ENCODE results near the gene TOX4.
A peak's percentile ranks its signal among the peaks of the same experiment; 100 is the strongest.

TOX4 gene

GRCh38 chr14:21476925-21477681, at the start of gene TOX4, which contains the start of gene RAB2B:
TSS of gene TOX4 (plus strand) at chr14:21477195. CDS start at chr14:21477279, 84 bp downstream.
TSS of gene RAB2B (minus strand) at chr14:21476959. CDS start at chr14:21476872, 87 bp downstream.
- TF ChIP-seq TAF1 (IDR thresholded peaks at IDR 0.05; ENCODE audit: low read depth), result peak; percentile 54
- no peak for TF ChIP-seq FOXM1 (IDR thresholded peaks at IDR 0.05; ENCODE audit: borderline replicate concordance, low read depth)
- TF ChIP-seq TEAD4 (IDR thresholded peaks at IDR 0.05), result no peak; the same call in 1 of the 2 replicates
- peak; percentile 12; the same call in 1 of the 2 replicates for TF ChIP-seq RAD21 (IDR thresholded peaks at IDR 0.05; ENCODE audit: low read depth)
- TF ChIP-seq USF1 (IDR thresholded peaks at IDR 0.05), result peak; percentile 44
- no peak; the same call in 1 of the 2 replicates for TF ChIP-seq YY1 (IDR thresholded peaks at IDR 0.05; ENCODE audit: low read depth)
- TF ChIP-seq MAX (IDR thresholded peaks at IDR 0.05), result peak; percentile 59; the same call in 1 of the 2 replicates
- 0 out of 2 replicates have a peak, but pooled peaks have one; percentile 19 for TF ChIP-seq TCF12 (IDR thresholded peaks at IDR 0.05; ENCODE audit: low read depth)
- TF ChIP-seq ZBTB7A (IDR thresholded peaks at IDR 0.05; ENCODE audit: low read depth), result 0 out of 2 replicates have a peak, but pooled peaks have one; percentile 55
- TF ChIP-seq CREB1 (IDR thresholded peaks at IDR 0.05; ENCODE audit: low read depth), result peak; percentile 87

GRCh38 chr14:21428930-21429329, 48.1 kb upstream of the TOX4 start:
- TF ChIP-seq RAD21 (IDR thresholded peaks at IDR 0.05; ENCODE audit: low read depth), result no peak
- no peak for TF ChIP-seq MAX (IDR thresholded peaks at IDR 0.05)
- 0 out of 2 replicates have a peak, but pooled peaks have one; percentile 39 for TF ChIP-seq NFIC (IDR thresholded peaks at IDR 0.05)

GRCh38 chr14:21431126-21431525, 45.9 kb upstream of the TOX4 start:
- no peak for TF ChIP-seq YY1 (IDR thresholded peaks at IDR 0.05; ENCODE audit: low read depth)

- no peak for TF ChIP-seq TAF1 (IDR thresholded peaks at IDR 0.05; ENCODE audit: low read depth)
- no peak for TF ChIP-seq RAD21 (IDR thresholded peaks at IDR 0.05; ENCODE audit: low read depth)
- no peak for TF ChIP-seq CREB1 (IDR thresholded peaks at IDR 0.05; ENCODE audit: low read depth)
- TF ChIP-seq REST (IDR thresholded peaks at IDR 0.05; ENCODE audit: low read depth), result no peak
- no peak for TF ChIP-seq EP300 (IDR thresholded peaks at IDR 0.05; ENCODE audit: borderline replicate concordance)
- TF ChIP-seq FOXM1 (IDR thresholded peaks at IDR 0.05; ENCODE audit: borderline replicate concordance, low read depth), result no peak
These were observed 40.4 kb upstream of the TOX4 start for GRCh38 chr14:21436567-21437062.

- TF ChIP-seq RAD21 (IDR thresholded peaks at IDR 0.05; ENCODE audit: low read depth) (no peak), TAF1 (IDR thresholded peaks at IDR 0.05; ENCODE audit: low read depth) (0 out of 2 replicates have a peak, but pooled peaks have one; percentile 34), ZBTB7A (IDR thresholded peaks at IDR 0.05; ENCODE audit: low read depth) (peak; percentile 82), EGR1 (IDR thresholded peaks at IDR 0.05) (peak; percentile 45; the same call in 1 of the 2 replicates), MAX (IDR thresholded peaks at IDR 0.05) (peak; percentile 44), CEBPB (IDR thresholded peaks at IDR 0.05) (no peak), USF1 (IDR thresholded peaks at IDR 0.05) (no peak), CREB1 (IDR thresholded peaks at IDR 0.05; ENCODE audit: low read depth) (no peak), NFIC (IDR thresholded peaks at IDR 0.05) (no peak), TCF12 (IDR thresholded peaks at IDR 0.05; ENCODE audit: low read depth) (0 out of 2 replicates have a peak, but pooled peaks have one; percentile 14), FOXM1 (IDR thresholded peaks at IDR 0.05; ENCODE audit: borderline replicate concordance, low read depth) (no peak), REST (IDR thresholded peaks at IDR 0.05; ENCODE audit: low read depth) (no peak), YY1 (IDR thresholded peaks at IDR 0.05; ENCODE audit: low read depth) (peak; percentile 79), EP300 (IDR thresholded peaks at IDR 0.05; ENCODE audit: borderline replicate concordance) (no peak)
These were observed 39.7 kb upstream of the TOX4 start for GRCh38 chr14:21437063-21437901.

All from Ishikawa (cell line).